ENCODE data around the gene LPIN1.
A peak's percentile ranks its signal among the peaks of the same experiment; 100 is the strongest.

The LPIN1 gene

DNA sequence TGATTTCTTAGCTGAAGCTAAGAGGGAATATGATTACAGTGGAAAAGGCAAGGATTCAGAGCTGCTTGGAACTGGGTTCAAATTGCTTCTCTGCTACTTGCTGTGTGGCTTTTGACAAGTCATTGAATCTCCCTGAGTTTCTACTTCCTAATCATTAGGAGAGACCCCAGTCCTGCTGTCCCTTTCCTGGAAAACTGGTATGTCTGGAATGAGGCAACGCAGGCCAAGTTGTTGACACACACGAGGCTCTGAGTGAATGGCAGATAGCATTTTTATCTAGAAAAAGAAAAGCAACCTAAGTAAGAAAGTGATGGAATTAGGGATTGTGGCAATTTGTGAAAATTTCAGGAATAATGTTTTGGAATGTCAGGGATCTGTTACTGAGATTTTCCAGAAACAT, 123.6 kb downstream of the LPIN1 start:
- TF ChIP-seq, protein P1, sequence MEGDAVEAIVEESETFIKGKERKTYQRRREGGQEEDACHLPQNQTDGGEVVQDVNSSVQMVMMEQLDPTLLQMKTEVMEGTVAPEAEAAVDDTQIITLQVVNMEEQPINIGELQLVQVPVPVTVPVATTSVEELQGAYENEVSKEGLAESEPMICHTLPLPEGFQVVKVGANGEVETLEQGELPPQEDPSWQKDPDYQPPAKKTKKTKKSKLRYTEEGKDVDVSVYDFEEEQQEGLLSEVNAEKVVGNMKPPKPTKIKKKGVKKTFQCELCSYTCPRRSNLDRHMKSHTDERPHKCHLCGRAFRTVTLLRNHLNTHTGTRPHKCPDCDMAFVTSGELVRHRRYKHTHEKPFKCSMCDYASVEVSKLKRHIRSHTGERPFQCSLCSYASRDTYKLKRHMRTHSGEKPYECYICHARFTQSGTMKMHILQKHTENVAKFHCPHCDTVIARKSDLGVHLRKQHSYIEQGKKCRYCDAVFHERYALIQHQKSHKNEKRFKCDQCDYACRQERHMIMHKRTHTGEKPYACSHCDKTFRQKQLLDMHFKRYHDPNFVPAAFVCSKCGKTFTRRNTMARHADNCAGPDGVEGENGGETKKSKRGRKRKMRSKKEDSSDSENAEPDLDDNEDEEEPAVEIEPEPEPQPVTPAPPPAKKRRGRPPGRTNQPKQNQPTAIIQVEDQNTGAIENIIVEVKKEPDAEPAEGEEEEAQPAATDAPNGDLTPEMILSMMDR (IDR thresholded peaks at IDR 0.05; ENCODE audit: low read depth, low read length): no peak
- H3K4me3 ChIP-seq (replicated peaks in 1 of 2; ENCODE audit: low read depth in 2 of 2, low read length in 2 of 2): no peak overlapping the region
- DNase-seq (ENCODE audit: low read depth in 2 of 2): no peak

DNA sequence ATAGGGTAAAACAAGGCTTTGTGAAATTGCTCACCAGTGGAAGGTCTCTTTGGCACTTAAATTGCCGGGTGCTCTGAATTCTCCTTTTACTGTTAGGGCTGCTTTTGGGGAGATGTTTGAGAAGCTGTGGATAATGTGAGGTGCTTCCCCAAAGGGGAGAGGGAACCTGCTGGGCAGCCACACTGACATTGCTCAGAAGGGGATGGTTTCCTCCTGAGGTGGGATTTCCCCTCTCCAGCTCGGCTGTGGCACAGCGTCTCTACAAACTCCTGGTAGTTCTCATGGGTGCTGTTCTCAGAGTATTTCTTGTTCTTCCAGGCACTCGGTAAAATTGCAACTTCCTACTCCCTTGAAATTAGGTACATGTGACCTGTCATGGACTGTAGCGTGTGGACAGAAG, 124.2 kb downstream of the LPIN1 start:
- TF ChIP-seq, protein P1 (IDR thresholded peaks at IDR 0.05; ENCODE audit: low read depth, low read length): no peak
- DNase-seq (ENCODE audit: low read depth in 2 of 2): no peak
- H3K4me3 ChIP-seq (replicated peaks in 1 of 2; ENCODE audit: low read depth in 2 of 2, low read length in 2 of 2): no peak overlapping the region

DNA sequence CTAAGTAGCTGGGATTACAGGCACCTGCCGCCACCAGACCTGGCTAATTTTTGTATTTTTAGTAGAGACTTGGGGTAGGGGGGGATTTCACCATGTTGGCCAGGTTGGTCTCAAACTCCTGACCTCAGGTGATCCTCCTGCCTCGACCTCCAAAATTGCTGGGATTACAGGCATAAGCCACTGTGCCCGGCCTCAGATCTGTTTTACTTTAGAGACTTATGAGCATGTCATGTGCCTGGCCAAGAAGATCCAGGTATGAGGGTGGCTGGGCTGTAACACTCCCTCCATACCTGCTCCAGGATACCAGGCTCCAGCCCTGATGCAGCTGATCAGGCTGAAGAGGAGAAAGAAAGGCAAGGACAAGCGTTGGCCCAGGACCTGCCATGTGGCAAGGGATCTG, 125.0 kb downstream of the LPIN1 start:
- no peak overlapping the region for H3K4me3 ChIP-seq (replicated peaks in 1 of 2; ENCODE audit: low read depth in 2 of 2, low read length in 2 of 2)
- TF ChIP-seq, protein P1 (IDR thresholded peaks at IDR 0.05; ENCODE audit: low read depth, low read length): no peak
- no peak for DNase-seq (ENCODE audit: low read depth in 2 of 2)

DNA sequence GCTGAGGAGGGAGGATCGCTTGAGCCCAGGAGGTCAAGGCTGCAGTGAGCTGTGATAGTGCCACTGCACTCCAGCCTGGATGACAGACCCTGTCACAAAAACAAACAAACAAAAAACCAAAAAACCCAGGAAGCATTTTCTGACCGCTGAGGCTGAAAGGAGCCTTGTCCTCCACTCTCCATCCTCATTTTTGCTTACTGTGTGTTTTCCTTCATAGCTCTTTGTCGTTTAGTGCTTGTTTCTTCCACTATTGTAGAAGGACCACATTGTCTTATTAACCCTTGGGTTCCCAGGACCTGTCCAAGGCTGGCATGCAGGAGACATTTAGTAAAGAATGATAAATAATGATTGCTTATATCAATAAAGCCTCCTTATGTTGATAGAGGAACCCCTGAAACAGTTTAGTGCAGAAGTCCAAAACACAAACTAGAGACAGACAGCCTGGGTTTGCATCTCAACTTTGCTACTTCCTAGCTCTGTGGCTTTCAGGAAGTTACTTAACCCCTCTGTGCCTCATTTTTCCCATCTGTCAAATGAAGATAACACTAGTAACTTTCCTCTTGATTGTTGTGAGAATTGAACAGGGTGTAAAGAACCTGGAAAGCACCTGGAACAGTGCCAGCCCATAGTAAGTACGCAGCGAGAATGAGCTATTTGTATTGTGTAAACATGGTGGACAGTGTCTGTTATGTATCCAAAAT, 126.0 kb downstream of the LPIN1 start:
- TF ChIP-seq, protein P1 (IDR thresholded peaks at IDR 0.05; ENCODE audit: low read depth, low read length): no peak
- H3K4me3 ChIP-seq (replicated peaks in 1 of 2; ENCODE audit: low read depth in 2 of 2, low read length in 2 of 2): no peak overlapping the region
- DNase-seq (ENCODE audit: low read depth in 2 of 2): peak; percentile 9 to 12

DNA sequence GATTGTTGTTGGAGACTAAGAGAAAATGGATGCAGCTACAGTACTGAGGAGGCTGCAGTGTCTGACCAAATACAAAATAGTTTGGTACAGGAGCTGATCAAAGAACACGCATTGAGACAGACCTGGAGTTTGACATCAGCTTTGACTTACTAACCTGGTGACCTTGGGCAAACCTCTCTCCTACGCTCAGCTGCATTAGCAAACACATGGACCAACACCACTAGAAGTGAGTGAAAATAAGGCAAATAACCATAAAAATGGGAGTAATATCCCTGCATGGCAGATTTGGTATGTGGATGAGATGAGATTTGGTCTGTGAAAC, 126.5 kb downstream of the LPIN1 start:
- no peak overlapping the region for H3K4me3 ChIP-seq (replicated peaks in 1 of 2; ENCODE audit: low read depth in 2 of 2, low read length in 2 of 2)
- TF ChIP-seq, protein P1 (IDR thresholded peaks at IDR 0.05; ENCODE audit: low read depth, low read length): no peak
- DNase-seq (ENCODE audit: low read depth in 2 of 2): no peak

DNA sequence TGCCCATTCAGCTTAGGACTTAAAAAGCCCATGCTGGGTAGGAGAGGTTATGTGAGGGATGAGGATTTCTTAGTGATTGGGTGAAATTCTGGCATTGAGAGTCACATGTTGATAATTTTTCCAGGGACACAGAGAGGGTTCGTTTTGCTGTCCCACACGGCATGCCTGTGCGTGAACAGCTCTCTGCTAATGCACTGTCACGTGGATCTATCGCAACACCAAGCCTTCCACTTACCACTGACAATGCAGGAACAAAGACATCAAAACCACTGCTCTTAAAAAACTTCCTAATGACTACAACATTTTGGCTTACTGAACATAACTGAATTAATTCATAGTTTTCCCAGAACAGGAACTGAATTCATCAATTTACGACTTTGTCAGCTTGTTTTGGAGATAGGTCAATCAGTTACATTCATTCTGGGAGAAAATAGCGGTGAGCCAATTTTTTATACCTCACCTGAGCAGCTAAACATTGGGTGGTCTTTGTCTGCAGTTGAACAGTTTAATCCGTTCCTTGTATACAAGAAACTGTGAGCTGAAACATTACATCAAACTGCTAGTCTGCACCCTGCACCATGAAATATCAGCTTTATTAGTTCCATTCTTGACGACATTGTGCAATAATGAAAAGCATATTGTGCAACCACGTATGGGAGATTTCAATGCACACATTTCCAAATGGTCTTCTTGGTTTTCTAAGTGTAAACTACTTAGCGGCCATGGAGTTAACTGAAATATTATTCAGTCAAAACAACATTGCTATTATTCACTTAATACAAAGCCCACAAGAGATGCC, 127.1 kb downstream of the LPIN1 start:
- no peak overlapping the region for H3K4me3 ChIP-seq (replicated peaks in 1 of 2; ENCODE audit: low read depth in 2 of 2, low read length in 2 of 2)
- TF ChIP-seq, protein P1 (IDR thresholded peaks at IDR 0.05; ENCODE audit: low read depth, low read length): no peak
- DNase-seq (ENCODE audit: low read depth in 2 of 2): peak in 1 of 2 donors; percentile 48
